MCF 10A (cell line): ENCODE data around the gene SLX4IP. TPM values are rescaled to one million over a fixed set of nuclear protein-coding genes. Genes with fewer than 3 reads are reported as not detected.
A peak's percentile ranks its signal among the peaks of the same experiment; 100 is the strongest.

Experiments used
- BruUV-seq: library from RNA; stranded (reverse); fragments of 400-500 nt; replicated peaks from 2 replicates; lab custom pipeline; 2021; lab: Mats Ljungman, UMichigan
- CTCF ChIA-PET: fragments of 300-600 bp; sonication (Branson Sonifier 250); formaldehyde crosslinking; extraction: SDS; loops from one replicate; lab custom pipeline; 2021; ENCODE audit warnings: antibody characterized with exemption, inconsistent platforms; lab: Yijun Ruan, JAX
- POLR2A ChIA-PET: fragments of 300-600, 350-650 bp; sonication (Branson Sonifier 250); formaldehyde crosslinking; extraction: SDS; loops from one replicate; lab custom pipeline; 2020; ENCODE audit warnings: antibody characterized with exemption, inconsistent platforms; lab: Yijun Ruan, JAX
- DNase-seq: peaks from one replicate; pipeline ENCODE4 v3.0.0-alpha.2; 2018; ENCODE audit not compliant: unreplicated experiment
- H3K27ac Mint-ChIP-seq: one replicate; pipeline ENCODE4 v1.8.0; 2022; ENCODE audit warnings: mild to moderate bottlenecking, low read depth, mixed read lengths; ENCODE audit not compliant: unreplicated experiment
- H3K27me3 Mint-ChIP-seq: one replicate; pipeline ENCODE4 v1.8.0; 2022; ENCODE audit warnings: mixed read lengths; ENCODE audit not compliant: insufficient read depth, unreplicated experiment
- H3K36me3 Mint-ChIP-seq: one replicate; pipeline ENCODE4 v1.8.0; 2022; ENCODE audit warnings: mild to moderate bottlenecking, moderate library complexity, mixed read lengths; ENCODE audit not compliant: insufficient read depth, unreplicated experiment
- H3K4me1 Mint-ChIP-seq: one replicate; pipeline ENCODE4 v1.8.0; 2022; ENCODE audit warnings: mixed read lengths; ENCODE audit not compliant: insufficient read depth, unreplicated experiment
- H3K4me3 Mint-ChIP-seq: one replicate; pipeline ENCODE4 v1.8.0; 2022; ENCODE audit warnings: mild to moderate bottlenecking, moderate library complexity, mixed read lengths; ENCODE audit not compliant: unreplicated experiment
- H3K9me3 Mint-ChIP-seq: one replicate; pipeline ENCODE4 v1.8.0; 2022; ENCODE audit warnings: mixed read lengths; ENCODE audit not compliant: unreplicated experiment
- CTCF ChIP-seq: fragments of 200-600 bp; IDR thresholded peaks from one replicate; pipeline ENCODE4 v1.8.0; 2022; ENCODE audit warnings: antibody characterized with exemption, mild to moderate bottlenecking; ENCODE audit not compliant: unreplicated experiment
- intact Hi-C: fragments of 100-400 bp; cut with micrococcal nuclease; formaldehyde crosslinking; loops from 2 replicates; pipeline ENCODE4 v1.14.1; 2022
- total RNA-seq: library from RNA; stranded (reverse); gene quantifications from 2 replicates; pipeline ENCODE4 v1.2.3, GENCODE V29; 2022

The SLX4IP gene
- total RNA-seq, 1 experiment from 2014 or later, result 11.2 TPM

DNA sequence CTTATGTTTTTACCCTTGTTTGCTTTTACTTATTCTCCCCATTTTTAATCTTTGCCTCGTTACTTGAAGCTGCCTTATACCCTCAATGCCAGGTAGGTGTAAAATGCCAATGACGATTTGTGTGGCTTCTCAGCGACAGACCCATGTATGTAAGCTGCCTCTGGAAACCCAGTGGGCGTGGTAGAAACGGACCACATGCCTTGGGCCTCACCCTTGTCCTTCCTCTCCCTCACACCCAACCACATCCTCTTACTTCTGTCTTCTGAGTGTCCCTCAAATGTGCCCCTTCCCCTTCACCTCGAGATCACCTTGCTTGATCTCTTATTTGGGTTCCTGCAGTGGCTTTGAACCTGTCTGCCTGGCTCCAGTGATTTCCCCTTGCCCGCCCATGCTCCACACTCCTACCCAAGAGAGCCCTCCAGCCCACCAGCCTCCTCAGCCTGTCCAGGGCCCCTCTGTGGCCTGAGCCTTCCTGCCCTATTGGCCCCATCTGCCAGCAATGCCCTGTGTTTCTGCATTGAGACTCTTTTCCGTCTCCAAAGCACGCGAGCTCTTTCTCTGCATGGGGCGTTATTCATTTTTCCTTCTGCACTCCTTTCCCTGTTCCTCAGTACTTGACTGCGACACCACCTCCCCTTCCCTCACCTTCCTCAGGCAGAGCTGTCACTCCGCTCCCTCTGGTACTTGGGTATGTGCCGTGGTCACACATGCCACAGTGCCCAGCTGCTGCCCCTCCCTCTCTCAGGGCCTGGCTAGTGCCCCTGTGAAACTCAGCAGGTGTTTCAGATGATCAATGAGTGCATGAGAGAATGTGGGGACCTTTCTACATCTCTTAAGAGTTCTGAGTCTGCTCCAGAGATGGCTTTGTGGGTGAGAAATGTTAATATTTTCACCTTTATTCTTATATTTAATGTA, 115.4 kb downstream of the SLX4IP start:
- Mint-ChIP-seq H3K27me3 (no peaks in the 10 kb centered on the region), H3K9me3 (no peaks in the 10 kb centered on the region), H3K36me3 (no peaks in the 10 kb centered on the region), H3K27ac (peak overlapping the region; percentile 53), H3K4me1 (peaks cover 22% of the 10 kb centered on the region), H3K4me3 (no peak overlapping the region)
- ChIA-PET POLR2A (interaction anchor here (2.0 kb wide), 1 partner anchor 55 kb away, joined by 4 read pairs; no protein-coding TSS in a partner anchor), CTCF (interaction anchor here (0.6 to 4.7 kb wide), 6 partner anchors 14 to 572 kb away, joined by 4 to 20 read pairs (median 5); no protein-coding TSS in a partner anchor)
- no peak for DNase-seq
- no TSS peak for BruUV-seq
- intact Hi-C loops, result loop anchor here (5.0 to 10.0 kb wide), 3 partner anchors 312 to 804 kb away; no protein-coding TSS in a partner anchor
- TF ChIP-seq CTCF, result no peak

DNA sequence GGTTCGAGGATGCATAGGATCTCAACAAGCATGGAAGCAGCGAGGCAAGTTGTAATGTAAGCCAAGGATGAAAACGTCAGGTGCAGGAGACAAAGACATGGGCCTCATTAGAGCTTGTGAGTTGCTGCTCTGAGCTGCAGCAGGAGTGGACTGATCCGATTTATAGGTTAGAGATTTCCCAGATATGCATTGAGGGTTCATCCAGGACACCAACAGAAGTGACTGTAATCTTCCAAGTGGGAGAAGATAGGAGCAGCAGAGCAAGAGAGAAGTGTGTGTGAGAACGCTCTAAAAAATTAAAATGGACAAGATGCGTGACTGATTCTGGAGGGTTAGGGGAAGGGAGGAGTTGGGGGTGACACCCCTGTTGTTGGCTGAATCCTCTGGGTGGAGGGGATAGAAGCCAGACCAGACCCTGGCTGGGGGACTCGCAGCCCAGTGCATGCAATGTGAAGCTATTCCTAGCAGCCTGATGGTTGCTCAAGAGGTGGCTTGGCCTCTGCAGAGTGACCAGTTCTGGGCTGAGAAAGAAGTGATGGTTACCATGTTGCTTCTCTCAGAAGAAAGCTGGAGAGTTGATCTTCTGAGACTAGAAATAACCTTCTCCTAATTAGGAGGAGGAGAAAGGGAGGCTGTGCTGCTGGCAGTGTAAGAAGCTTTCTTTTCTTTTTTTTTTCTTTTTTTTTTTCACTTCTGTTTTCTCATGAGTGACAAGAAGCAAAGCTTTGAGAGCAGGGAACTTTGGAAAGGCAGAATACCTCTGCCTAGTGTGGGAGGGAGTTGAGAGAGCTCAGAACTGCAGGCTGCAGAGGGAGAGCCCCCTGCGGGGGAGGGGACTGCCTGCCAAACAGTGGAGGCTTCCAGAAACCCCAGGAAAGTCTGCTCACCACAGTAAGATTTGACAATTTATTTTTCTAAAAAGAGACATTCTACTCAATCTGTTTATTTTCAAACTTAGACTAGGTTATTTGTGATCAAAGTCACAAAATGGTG, 116.9 kb downstream of the SLX4IP start:
- H3K4me1 Mint-ChIP-seq, result peaks cover 27% of the 10 kb centered on the region

DNA sequence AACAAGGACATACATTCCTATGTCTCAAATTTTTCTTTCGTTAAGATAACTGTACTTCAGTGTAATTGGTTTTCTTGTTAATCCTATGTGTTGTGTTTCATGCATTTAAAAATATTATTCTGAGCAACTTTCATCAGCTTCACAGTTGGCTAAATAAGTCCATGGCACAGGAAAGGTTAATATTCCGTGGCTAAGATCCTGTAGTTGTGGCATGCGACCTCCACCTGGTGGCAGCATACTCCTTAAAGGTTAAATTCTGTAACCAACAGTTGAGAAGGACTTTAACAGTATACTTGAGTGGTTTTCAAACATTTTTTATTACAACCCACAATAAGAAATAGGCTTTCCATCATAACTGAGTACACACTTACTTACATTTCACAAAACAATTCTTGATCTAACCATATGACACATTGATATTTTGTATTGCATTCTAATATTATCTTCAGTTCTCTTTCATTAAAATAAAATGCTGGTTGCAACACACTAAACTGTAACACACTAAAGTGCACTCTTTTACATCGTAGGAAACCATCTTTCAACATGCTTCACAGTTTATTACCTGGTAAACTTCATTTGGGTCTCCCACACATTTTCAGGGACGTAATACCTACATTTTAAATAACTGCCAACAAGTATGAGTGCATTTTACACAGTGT, 118.3 kb downstream of the SLX4IP start:
- peaks cover 27% of the 10 kb centered on the region for H3K4me1 Mint-ChIP-seq
- H3K27ac Mint-ChIP-seq, result no peak overlapping the region
- intact Hi-C loops, result loop anchor here (1.0 to 10.0 kb wide), 9 partner anchors 84 to 991 kb away; no protein-coding TSS in a partner anchor
- POLR2A ChIA-PET, result interaction anchor here (0.6 to 2.6 kb wide), 20 partner anchors 10 to 719 kb away, joined by 3 to 14 read pairs (median 4); partner anchors contain the start of genes JAG1, MKKS and SLX4IP
- H3K9me3 Mint-ChIP-seq, result no peaks in the 10 kb centered on the region
- DNase-seq, result peak; percentile 76
- peak; percentile 82 for TF ChIP-seq CTCF
- H3K36me3 Mint-ChIP-seq, result no peaks in the 10 kb centered on the region
- no TSS peak for BruUV-seq
- CTCF ChIA-PET, result interaction anchor here (0.5 to 4.7 kb wide), 46 partner anchors 8 to 990 kb away, joined by 3 to 20 read pairs (median 4); no protein-coding TSS in a partner anchor
- no peaks in the 10 kb centered on the region for H3K27me3 Mint-ChIP-seq
- no peak overlapping the region for H3K4me3 Mint-ChIP-seq

More for the DNA sequence above, 116.9 kb downstream of the SLX4IP start:
- no peak for TF ChIP-seq CTCF
- DNase-seq, result no peak
- POLR2A ChIA-PET, result interaction anchor here (0.6 to 2.6 kb wide), 17 partner anchors 8 to 720 kb away, joined by 3 to 14 read pairs (median 4); partner anchors contain the start of genes JAG1, MKKS and SLX4IP
- no peaks in the 10 kb centered on the region for H3K36me3 Mint-ChIP-seq
- no TSS peak for BruUV-seq
- H3K27me3 Mint-ChIP-seq, result no peaks in the 10 kb centered on the region
- CTCF ChIA-PET, result interaction anchor here (0.6 to 4.7 kb wide), 58 partner anchors 9 to 992 kb away, joined by 3 to 20 read pairs (median 4); no protein-coding TSS in a partner anchor
- no peak overlapping the region for H3K4me3 Mint-ChIP-seq
- intact Hi-C loops, result loop anchor here (2.0 to 10.0 kb wide), 4 partner anchors 310 to 803 kb away; no protein-coding TSS in a partner anchor
- no peaks in the 10 kb centered on the region for H3K9me3 Mint-ChIP-seq
- no peak overlapping the region for H3K27ac Mint-ChIP-seq
